Pancreas (tissue), 10 donors: ENCODE data around the gene PSMD6. TPM values are rescaled to one million over a fixed set of nuclear protein-coding genes. Genes with fewer than 3 reads are reported as not detected.
A peak's percentile ranks its signal among the peaks of the same experiment; 100 is the strongest.

Experiments used
- ATAC-seq, 4 donors: fragments of 200-7000 bp; cut with Tn5 transposase; one replicate each; pipeline versions ENCODE4 v1.8.0 to v1.9.1; 2020; ENCODE audit warnings: mild to moderate bottlenecking in 4 of 4, moderate library complexity in 4 of 4
- DNase-seq, 6 donors: peaks; one replicate each; pipeline ENCODE4 v3.0.0-alpha.2; 2020
- FAIRE-seq: peaks from 2 replicates; lab custom pipeline; 2012; peaks lifted over from hg19 to GRCh38; lab: Jason Lieb, UNC
- H3K27ac ChIP-seq, 4 donors: fragments of 200-600 bp; sonication (generic); 1 replicate in 3 of 4; 2 replicates in 1 of 4; pipeline versions ENCODE4 v1.5.0 to v1.8.0; 2020
- H3K27me3 ChIP-seq, 4 donors: fragments of 200-600 bp; one replicate each; pipeline ENCODE4 v1.8.0; 2021
- H3K36me3 ChIP-seq, 3 donors: fragments of 200-600 bp; sonication (generic) in 1 of 3; one replicate each; pipeline versions ENCODE4 v1.5.0 to v1.8.0; 2020 to 2021
- H3K4me1 ChIP-seq, 3 donors: fragments of 200-600 bp; one replicate each; pipeline ENCODE4 v1.8.0; 2021
- H3K4me3 ChIP-seq, 4 donors: fragments of 200-600 bp; sonication (generic) in 2 of 4; one replicate each; pipeline versions ENCODE4 v1.5.0 to v1.8.0; 2020 to 2021
- H3K9me3 ChIP-seq, 4 donors: fragments of 200-600 bp; one replicate each; pipeline ENCODE4 v1.8.0; 2021
- WGBS, 2 donors: extraction: QIAGEN DNeasy Blood & Tissue Kit; methylation state at CpG; one replicate each; pipeline ENCODE4 v1.1.7; 2013; 5-methylcytosine and 5-hydroxymethylcytosine counted together
- intact Hi-C, 3 donors: fragments of 100-400 bp; cut with DNase I; formaldehyde crosslinking; loops; one replicate each; pipeline versions ENCODE4 v1.11.1 to v1.14.2; 2022
- polyA plus RNA-seq, 2 donors: library from polyadenylated mRNA; stranded (reverse); fragments of 200-250 nt; gene quantifications; one replicate each; pipeline ENCODE4 v1.2.3, GENCODE V29; 2013
- total RNA-seq, 6 donors: library from RNA; stranded (reverse); fragmentation: NEBNext Ultra II Directional in 4 of 6; extraction: Animal tissue kit (Norgen Biotek cat#: 25700) in 4 of 6; gene quantifications; one replicate each; pipeline versions ENCODE4 v1.2.1 to v1.2.4, GENCODE V29; 2021 to 2023
- TF ChIP-seq, protein P1 (sequence below), 4 donors: fragments of 200-600 bp; sonication (generic) in 3 of 4; IDR thresholded peaks; one replicate each; pipeline versions ENCODE4 v1.5.0 to v1.8.0; 2021; ENCODE audit warnings: antibody characterized with exemption in 4 of 4
- donor health status: healthy with polysubstance abuse.
- donor health status: DM: no; HTN: no; CAD: no; lungs with moderate emphysema.
- donor health status: DM: no; HTN: no; CAD: no.
- donor health status: control.
- donor health status: control.
- donor health status: Bipolar disorder and iron deficiency.
- donor health status: DM: yes; HTN: yes; CAD: no.
- donor health status: DM: no; HTN: no; CAD: no.
- donor health status: DM: no; HTN: no; CAD: no.
- donor health status: DM: yes; HTN: yes; CAD: no.

The PSMD6 gene
- total and polyA plus RNA-seq, 8 donors: 73.7 to 220 (median 114) TPM

DNA sequence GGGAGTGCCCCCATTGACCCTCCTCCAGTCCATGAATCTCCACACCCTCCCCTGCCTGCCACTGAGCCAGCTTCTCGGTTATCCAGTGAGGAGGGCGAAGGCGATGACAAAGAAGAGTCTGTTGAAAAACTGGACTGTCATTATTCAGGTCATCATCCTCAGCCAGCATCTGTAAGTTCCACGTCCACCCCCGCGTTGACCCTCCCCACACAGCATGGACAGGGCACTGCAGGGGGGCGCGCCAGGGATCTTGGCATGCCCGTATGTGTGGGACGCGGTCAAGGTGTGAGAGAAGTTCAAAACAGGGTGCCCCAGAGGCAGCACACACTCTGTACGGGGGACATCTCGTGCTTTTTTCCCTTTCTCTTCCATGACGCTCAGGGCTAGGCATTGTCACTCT, 33.1 kb downstream of the PSMD6 start:
- Histone ChIP-seq H3K36me3 (peaks cover 3 to 40% (median 21%) of the 10 kb centered on the region in 3 donors), H3K4me3 (no peak overlapping the region), H3K9me3 (no peaks in the 10 kb centered on the region), H3K27me3 (no peaks in the 10 kb centered on the region), H3K27ac (no peak overlapping the region), H3K4me1 (peaks cover 0 to 3% (median 0%) of the 10 kb centered on the region in 3 donors)
- no peak for FAIRE-seq
- intact Hi-C loops: loop anchor here in 1 of 3 donors (5.0 kb wide), 1 partner anchor 78 kb away; the partner anchor contains the start of gene SCAANT1
- peak in 1 of 6 donors; percentile 46 for DNase-seq
- 92 to 96% methylated on average over 14 of the region's 14 CpGs for WGBS, 2 donors
- no peak for ATAC-seq
- TF ChIP-seq, protein P1, sequence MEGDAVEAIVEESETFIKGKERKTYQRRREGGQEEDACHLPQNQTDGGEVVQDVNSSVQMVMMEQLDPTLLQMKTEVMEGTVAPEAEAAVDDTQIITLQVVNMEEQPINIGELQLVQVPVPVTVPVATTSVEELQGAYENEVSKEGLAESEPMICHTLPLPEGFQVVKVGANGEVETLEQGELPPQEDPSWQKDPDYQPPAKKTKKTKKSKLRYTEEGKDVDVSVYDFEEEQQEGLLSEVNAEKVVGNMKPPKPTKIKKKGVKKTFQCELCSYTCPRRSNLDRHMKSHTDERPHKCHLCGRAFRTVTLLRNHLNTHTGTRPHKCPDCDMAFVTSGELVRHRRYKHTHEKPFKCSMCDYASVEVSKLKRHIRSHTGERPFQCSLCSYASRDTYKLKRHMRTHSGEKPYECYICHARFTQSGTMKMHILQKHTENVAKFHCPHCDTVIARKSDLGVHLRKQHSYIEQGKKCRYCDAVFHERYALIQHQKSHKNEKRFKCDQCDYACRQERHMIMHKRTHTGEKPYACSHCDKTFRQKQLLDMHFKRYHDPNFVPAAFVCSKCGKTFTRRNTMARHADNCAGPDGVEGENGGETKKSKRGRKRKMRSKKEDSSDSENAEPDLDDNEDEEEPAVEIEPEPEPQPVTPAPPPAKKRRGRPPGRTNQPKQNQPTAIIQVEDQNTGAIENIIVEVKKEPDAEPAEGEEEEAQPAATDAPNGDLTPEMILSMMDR (IDR thresholded peaks at IDR 0.05): no peak

DNA sequence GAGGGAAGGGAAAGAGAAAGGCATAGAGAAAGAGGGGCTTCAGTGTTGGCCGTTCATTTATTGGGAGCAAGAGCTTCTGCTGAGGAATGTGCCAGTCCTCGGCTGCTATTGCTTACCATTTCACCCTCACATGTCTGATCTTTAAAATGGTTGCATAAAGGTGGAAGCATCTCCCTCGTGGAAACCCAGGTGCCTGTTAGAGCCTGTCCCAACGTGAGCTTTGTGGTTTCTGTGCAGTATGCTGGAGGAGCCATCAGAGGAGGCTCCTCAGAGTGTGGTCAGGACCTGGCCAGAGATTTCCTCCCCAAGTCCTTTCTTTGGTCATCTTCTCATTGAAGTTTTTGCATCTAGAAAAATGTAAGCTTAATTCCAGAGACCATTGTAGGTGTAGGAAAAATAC, 34.4 kb downstream of the PSMD6 start:
- Histone ChIP-seq H3K4me3 (no peak overlapping the region), H3K9me3 (no peaks in the 10 kb centered on the region), H3K4me1 (peaks cover 0 to 3% (median 0%) of the 10 kb centered on the region in 3 donors), H3K27me3 (no peaks in the 10 kb centered on the region), H3K27ac (no peak overlapping the region), H3K36me3 (peaks cover 3 to 38% (median 21%) of the 10 kb centered on the region in 3 donors)
- 65 to 79% methylated on average over 4 of the region's 4 CpGs for WGBS, 2 donors
- no peak for ATAC-seq
- TF ChIP-seq, protein P1 (IDR thresholded peaks at IDR 0.05): no peak
- intact Hi-C loops: no loop called here
- no peak for FAIRE-seq
- no peak for DNase-seq

DNA sequence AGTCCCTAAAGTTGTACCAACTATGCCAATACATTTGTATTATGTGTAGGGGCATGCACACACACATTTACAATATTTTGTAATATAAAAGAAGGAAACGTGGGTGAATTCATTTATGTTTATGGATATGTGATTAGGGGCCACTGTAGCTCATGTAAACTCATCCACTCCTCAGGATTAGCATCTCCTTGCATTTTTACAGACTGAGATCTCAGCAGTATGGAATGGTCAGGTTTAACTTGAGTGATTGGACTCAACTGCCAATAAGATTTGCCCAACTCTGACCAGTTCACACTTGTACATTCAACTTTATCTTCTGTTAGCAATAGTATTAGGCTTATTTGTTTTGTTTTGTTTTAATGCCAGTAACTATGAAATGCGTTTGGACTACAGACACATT, 36.5 kb downstream of the PSMD6 start:
- WGBS, 2 donors: 36 to 51% methylated on average over 2 of the region's 2 CpGs
- FAIRE-seq (no peak), ATAC-seq (no peak), DNase-seq (no peak)
- no peak overlapping the region for H3K27ac ChIP-seq
- H3K4me3 ChIP-seq: no peak overlapping the region
- H3K27me3 ChIP-seq: no peaks in the 10 kb centered on the region
- peaks cover 3 to 45% (median 21%) of the 10 kb centered on the region in 3 donors for H3K36me3 ChIP-seq
- H3K9me3 ChIP-seq: no peaks in the 10 kb centered on the region
- H3K4me1 ChIP-seq: peaks cover 0 to 3% (median 1%) of the 10 kb centered on the region in 3 donors
- intact Hi-C loops: no loop called here
- TF ChIP-seq, protein P1 (IDR thresholded peaks at IDR 0.05): no peak

DNA sequence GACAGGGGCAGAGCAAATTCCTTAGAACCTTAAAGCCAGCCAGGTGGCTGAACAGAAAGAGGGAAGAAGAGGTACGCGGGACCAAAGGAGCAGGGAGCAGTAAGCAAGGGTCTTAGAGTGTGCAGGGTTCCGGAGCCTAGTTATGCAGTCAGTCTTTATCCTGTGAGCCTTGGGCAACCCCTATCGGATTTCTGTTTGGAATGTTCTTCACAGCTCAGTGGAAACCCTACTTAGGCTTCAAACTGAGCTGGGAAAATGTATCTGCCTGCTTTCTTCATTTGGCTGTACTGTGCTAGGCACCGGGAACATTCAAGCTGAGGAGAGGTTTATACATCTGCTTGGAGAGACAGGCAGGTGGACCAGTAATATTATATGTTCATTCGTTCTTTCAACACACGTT, 37.1 kb downstream of the PSMD6 start:
- DNase-seq: no peak
- H3K4me1 ChIP-seq: peaks cover 4 to 7% (median 7%) of the 10 kb centered on the region in 3 donors
- H3K9me3 ChIP-seq: no peaks in the 10 kb centered on the region
- TF ChIP-seq, protein P1 (IDR thresholded peaks at IDR 0.05): no peak
- ATAC-seq: peak in 3 of 4 donors; percentile 43 to 57 (median 54)
- intact Hi-C loops: no loop called here
- WGBS, 2 donors: 46 to 47% methylated on average over 7 of the region's 7 CpGs
- peak overlapping the region in 2 of 4 donors; percentile 6 to 15 for H3K27ac ChIP-seq
- no peak for FAIRE-seq
- no peak overlapping the region for H3K4me3 ChIP-seq
- peaks cover 3 to 50% (median 18%) of the 10 kb centered on the region in 3 donors for H3K36me3 ChIP-seq
- H3K27me3 ChIP-seq: no peaks in the 10 kb centered on the region

DNA sequence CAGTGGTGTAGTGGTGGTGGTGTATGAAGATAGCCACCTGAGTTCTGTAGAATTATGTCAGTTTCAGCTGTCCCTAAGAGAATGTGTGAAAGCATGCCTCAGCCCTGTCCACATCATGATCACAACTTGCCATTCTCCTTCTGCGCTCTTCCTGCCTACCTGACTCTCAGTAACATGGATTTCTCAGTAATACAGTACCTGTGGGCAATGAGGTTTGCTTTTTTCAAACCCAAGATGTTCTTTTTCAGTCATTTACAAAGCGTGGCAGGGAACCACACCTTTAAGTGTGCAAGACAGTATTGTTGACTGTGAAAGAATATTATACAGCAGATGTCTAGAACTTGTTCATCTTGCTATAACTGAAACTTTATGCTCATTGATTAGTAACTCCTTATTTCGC, 38.9 kb downstream of the PSMD6 start:
- ATAC-seq (no peak), FAIRE-seq (no peak)

More for the DNA sequence above, 38.9 kb downstream of the PSMD6 start:
- Histone ChIP-seq H3K9me3 (no peaks in the 10 kb centered on the region), H3K36me3 (peaks cover 0 to 35% (median 11%) of the 10 kb centered on the region in 3 donors), H3K4me3 (no peak overlapping the region), H3K27ac (no peak overlapping the region), H3K4me1 (peaks cover 10 to 21% (median 18%) of the 10 kb centered on the region in 3 donors), H3K27me3 (no peaks in the 10 kb centered on the region)
- DNase-seq: no peak
- TF ChIP-seq, protein P1 (IDR thresholded peaks at IDR 0.05): no peak
- intact Hi-C loops: no loop called here
- WGBS, 2 donors: 97% methylated on average over 3 of the region's 3 CpGs
